ENCODE results near the gene SBNO1.
A peak's percentile ranks its signal among the peaks of the same experiment; 100 is the strongest.
"Not testable (repeated sequence)": the region's sequence is repeated elsewhere in the genome, so short reads cannot be mapped to it uniquely, and the experiment has no call there.

The SBNO1 gene

DNA sequence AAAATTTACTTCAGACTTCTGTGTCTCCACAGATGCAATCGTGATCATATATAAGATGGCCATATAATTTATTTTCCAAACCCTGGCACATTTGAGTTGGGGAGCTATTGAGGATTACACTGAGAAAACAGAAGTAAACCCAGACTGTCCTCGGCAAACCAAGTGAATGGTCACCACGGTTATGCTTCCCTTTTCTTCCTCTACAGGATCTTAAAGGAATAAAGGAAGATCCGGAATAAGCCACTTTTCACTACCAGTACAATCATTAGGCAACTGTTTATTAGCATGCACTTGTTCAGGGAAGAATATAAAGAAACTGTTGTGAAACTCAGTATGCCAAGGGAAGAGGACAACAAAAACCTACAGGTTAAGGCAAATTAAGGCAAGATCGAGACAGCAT lies 27.6 kb downstream of the SBNO1 start:
- no peak for DNase-seq

DNA sequence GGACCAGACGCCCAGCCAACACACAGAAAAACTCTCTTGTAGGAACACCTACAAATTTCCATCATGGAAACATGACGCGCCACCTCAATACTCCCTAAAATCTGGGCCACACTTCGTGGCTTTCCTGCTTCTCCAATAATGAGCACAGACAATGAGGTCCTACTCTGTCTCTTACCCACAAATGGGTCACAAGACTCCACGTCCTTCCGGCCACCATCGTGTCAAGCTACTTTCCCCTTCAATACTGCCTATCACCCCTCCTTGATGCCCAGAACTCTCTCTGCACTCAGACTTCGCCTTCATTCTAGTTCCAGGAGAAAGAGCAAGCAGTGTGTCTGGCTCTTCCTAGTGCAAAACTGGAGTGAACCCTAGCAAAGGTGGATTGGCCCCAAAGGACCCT lies 28.1 kb downstream of the SBNO1 start:
- no peak for DNase-seq

DNA sequence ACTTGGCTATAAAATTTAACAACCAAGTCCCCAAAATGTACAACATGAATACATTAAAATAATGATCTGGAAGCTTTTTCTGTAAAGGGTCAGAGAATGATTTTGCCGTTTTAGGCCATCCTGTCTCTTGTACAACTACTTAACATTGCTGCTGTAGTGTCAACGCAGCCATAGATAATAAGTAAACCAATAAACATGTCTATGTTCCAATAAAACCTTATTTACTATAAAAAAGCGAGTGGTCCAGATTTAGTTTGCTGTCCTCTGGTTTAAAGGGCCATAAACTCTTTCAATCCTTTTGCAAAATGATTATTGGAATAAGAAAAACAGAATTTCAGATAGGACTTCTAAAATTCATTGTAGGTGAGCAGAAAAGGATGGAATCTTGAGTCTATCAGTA lies 29.2 kb downstream of the SBNO1 start:
- DNase-seq = no peak

DNA sequence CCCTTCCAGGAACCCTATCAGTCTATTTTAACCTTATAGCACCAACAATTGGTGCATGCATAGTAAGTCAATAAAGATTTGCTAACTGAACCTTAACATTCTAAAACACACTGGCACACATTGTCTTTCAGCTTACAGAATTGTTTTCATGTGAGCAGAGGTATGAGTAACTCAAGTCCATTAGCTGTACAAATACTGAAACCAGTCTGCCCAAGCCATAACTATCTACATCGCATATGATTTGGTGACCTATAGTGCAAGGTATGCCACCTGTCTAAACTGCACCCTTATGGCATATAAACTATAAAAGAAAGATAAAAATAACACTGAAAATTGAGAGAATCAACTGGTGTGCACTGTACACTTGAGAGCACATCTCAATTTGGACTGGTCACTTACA lies 34.8 kb downstream of the SBNO1 start:
- DNase-seq = no peak

DNA sequence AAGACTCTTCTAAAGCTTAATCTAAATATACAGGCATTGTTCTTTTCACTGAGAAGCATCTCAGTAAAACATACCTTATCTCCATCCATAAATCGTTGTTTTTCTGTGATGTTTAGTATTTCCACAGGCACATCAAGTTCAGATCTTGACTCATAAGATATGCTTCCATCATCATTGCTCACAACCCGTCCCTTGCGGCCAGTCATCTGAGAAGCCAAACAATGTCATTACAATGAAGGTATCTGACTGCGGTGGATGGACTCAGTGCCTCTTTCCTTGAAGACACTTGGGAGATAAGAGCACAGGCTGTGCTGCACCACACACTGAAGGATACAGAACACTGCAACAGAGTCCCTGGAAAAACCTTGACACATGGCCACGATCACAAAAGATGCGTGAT lies 44.8 kb downstream of the SBNO1 start:
- no peak for DNase-seq

DNA sequence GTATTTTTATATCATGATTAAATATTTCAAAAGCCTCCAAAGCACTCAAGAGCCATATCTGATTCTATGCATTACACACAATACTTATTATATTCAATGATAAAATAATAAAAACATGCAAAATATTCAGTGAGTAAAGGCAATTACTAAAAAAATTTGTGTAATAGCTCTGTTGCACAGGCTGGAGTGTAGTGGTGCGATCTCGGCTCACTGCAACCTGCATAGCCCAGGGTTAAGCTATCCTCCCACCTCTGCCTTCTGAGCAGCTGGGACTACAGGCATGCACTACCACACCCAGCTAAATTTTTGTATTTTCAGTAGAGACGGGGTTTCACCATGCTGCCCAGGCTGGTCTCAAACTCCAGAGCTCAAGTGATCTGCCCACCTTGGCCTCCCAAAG lies 45.4 kb downstream of the SBNO1 start:
- no peak for DNase-seq

DNA sequence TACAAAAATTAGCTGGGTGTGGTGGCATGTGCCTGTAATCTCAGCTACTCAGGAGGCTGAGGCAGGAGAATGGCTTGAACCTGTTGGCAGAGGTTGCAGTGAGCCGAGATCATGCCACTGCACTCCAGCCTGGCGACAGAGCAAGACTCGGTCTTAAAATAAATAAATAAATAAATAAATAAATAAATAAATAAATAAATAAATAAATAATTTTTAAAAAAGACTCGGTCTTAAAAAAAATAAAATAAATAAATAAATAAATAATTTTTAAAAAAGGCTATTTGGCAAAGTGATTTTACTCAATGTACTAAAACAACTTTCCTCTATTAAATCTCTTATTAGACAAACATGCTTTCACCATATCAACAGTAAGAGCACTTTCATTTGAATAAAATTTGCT lies 51.6 kb downstream of the SBNO1 start:
- DNase-seq = not testable (repeated sequence)

DNA sequence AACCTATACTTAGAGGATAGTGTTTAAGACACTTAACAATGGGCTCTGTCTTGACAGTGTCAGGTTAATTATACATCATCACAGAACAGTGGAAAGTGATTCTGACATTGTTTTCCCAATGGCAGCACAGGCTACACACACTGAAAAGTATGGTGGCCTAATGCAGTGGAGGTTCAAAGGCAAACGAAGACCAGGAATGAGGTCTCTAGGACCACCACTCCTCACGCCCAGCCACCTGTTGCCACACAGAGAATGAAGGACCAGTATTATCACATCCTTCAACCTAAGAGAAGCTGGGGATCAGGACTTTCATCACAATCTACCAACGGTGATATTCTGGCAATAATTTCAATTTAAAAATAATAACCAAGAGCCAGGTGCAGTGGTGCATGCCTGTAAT lies 58.4 kb downstream of the SBNO1 start:
- DNase-seq = no peak

DNA sequence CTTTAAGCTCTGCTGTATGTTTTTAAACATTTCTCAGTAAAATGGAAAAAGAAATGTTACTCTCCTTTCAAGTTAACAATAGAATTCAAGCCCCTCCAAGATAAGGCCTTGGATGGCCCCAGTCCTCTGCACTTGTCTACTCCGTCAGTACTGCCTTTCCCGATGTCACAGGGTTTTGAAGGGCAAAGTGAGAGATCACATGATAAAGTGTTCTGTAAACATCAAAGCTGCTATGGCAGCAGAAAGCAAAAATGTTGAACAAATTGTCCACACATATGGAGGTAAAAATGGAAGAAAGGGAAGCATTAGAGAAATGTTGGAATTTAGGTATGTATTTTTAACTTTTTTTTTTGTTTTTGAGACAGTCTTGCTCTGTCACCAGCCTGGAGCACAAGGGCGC lies 59.5 kb downstream of the SBNO1 start:
- no peak for DNase-seq

DNA sequence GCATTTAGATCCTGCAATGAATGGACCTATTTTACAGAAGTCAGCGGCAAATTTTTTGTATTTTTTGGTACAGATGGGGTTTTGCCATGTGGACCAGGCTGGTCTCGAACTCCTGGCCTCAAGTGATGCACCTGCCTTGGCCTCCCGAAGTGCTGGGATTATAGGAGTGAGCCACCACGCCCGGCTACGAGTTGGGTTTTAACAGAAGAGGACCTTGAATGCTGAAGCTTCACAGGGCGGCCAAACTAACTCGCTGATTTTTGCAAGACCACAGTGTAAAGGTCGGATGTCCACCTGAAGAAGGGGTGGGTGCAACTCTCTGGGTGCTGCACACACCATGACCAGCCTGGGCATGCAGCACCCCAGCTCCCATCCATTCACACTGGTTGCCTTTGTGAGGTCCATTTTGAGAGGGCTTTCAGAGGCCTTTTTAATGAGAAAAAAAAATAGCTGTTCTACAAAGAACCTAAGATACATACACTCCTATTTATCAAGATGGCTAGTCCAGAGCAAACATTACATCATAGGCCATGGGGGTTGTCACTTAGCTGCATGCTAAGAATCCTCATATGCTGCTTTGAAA lies 71.4 kb downstream of the SBNO1 start:
- no peak for DNase-seq

DNA sequence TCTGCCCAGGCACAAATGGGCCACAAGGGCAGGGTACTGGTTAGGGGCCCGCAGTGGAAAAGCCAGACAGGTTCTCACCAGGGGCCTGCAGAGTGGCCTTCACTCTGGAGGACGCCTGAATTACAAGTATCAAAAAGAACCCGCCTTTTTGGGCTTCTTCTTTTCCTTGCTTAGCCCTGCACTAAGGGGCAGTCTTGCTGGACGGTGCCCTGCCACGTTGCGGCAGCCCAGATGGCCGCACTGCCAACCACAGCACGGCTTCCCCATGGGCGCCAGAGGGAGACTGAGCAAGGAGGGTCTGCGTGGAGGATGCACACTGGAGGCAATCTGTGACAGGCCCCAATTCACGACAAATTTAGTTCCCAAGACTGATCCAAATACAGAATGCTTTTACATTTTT lies 74.7 kb downstream of the SBNO1 start:
- DNase-seq = no peak

DNA sequence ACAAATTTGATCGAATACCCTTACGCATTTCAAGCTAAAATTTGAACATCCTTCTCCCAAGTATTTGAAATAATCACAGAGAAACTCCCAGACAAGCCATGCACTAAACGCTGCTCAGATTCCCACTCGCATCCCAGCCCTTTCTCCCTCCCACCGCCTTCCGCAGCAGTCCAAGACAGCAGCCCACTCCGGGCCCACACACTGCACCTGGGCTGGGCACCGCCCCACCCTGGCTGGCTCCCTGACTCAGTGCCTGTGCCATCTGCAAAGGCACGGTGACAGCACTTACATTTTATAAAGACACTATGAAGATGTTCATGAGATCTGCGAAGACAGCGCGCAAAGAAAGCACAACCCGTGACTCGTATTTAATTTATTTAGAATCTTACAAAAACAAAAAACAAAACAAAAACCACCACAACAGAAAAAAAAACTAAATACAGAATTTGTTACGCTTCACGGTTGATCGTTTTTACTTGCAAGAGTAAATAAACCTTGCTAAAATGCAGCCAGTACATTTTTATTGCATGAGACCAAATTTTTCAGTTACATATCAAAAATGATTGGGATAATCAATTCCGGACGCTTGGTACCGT lies 75.8 kb downstream of the SBNO1 start:
- DNase-seq = no peak

DNA sequence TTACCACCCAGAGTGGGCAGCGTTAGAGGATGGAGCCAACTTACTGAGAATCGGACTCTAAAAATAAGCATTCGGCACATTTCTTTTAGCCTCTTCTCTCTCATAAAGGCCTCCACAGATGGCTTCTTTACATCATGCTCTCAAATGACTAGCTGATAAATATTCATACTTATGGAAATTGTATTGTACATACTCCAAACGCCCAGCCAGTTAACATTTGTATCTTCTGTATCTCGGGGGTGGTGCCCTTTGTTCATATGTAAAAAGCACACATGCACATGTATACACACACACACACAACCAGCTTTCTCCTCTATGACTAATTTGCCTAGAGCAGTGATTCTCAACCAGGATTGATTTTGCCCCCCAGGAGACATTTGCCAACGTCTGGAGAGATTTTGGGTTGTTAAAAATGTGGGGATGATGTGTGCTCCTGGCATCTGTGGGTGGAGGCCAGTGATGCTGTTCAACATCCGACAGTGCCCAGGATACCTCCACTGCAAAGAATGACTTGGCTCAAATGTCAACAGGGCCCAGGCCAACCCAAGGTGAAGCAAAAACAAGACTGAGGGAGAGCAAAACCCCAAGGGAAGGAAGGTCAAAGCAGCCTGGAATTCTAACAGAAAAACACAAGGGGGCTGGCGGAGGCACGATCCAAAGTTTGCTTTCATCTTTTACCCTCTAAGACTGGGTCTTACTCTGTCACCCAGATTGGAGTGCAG lies 77.8 kb downstream of the SBNO1 start:
- no peak for DNase-seq

DNA sequence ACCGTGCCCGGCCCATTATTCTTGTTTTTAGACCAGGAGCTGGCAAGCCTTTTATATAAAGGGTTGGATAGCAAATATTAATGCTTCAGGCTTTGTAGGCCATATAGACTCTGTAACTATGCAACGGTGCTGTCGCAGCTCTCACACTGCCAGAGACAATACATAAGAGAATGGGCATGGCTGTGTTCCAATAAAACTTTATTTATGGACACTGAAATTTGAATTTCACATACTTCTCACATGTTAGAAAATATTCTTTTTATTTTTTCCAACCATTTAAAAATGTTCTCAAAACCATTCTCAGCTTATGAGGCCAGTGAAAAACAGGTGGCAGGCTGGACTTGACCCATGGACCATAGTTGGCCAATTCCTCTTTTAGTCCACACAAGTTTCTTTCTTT lies 80.0 kb downstream of the SBNO1 start:
- no peak for DNase-seq

DNA sequence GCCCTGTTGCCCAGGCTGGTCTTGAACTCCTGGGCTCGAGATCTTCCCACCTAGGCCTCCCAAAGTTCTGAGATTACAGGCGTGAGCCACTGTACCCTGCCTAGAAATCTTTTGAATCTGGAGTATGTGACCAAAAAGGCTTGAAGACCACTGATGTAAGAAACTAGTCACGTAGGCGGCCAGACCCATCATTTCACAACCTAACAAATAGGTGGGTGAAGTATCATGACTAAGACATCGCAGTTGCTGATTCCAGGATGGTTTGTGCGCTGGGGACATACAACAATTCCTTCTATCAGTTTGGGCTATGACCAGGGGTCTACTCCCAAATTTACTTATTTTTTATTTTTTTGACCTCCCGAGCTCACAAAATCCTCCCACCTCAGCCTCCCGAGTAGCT lies 81.2 kb downstream of the SBNO1 start:
- no peak for DNase-seq

DNA sequence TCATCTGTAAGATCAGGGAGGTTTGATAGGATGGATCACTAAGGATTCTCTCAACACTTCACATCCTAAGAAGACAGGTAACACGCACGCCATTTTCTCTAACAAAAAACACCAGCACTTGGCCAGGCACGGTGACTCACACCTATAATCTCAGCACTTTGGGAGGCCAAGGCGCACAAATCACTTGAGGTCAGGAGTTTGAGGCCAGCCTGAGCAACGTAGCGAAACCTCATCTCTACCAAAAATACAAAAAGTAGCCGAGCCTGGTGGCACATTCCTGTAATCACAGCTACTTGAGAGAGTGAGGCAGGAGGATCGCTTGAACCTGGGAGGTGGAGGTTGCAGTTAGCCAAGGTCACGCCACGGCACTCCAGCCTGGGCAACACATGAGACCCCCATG lies 82.5 kb downstream of the SBNO1 start:
- DNase-seq = no peak

DNA sequence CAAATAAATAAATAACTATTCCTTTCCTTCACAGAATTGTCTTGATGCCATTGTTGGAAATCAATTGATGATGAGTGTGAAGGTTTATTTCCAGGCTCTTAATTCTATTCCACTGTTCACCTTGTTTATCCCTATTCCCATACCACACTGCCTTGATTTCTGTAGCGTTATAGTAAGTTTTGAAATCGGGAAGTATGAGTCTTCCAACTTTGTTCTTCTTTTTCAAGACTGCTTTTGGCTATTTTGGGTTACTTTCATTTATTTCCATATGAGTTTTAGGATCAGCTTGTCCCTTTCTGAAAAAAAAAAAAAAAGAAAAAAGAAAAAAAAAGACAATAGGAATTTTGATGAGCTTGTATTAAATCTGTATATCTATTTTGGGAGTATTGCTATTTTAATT lies 83.7 kb downstream of the SBNO1 start:
- DNase-seq = no peak

DNA sequence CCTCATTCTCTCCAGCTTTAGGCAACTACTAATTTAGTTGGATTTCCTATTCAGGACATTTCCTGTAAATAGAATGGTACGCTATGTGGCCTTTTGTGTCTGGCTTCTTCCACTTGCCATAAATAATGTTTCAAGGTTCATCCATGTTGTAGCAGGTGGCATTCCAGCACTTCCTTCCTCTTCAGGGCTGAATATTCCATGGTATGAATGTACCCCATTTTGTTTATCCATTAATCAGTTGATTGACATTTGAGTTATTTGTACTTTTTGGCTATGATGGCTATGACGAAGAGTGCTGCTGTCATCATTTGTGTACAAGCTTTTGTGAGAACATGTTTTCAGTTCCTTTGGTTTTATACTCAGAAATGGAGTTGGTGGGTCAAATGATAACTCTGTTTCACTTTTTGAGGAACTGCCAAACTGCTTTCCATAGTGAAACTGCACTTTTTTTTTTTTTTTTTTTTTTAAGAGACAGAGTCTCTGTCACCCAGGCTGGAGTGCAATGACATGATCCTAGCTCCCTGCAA lies 86.5 kb downstream of the SBNO1 start:
- DNase-seq = no peak

DNA sequence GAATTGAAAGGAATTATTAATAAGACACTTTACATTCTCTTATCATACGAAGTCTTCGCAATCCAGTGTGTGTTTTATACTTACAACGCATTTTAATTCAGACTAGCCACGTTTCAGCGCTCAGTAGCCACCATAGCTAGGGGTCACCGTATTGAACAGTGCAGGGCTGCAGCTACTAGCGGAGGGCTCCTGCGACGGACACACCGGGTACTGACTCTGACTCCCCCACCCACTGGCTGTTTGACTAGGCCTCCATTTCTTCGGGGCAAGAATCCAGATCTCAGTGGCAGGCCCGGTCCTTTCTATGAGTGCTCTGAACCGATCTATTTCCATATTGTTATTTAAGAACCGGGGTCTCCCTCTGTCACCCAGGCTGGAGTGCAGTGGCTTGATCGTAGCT lies 91.5 kb downstream of the SBNO1 start:
- no peak for DNase-seq

DNA sequence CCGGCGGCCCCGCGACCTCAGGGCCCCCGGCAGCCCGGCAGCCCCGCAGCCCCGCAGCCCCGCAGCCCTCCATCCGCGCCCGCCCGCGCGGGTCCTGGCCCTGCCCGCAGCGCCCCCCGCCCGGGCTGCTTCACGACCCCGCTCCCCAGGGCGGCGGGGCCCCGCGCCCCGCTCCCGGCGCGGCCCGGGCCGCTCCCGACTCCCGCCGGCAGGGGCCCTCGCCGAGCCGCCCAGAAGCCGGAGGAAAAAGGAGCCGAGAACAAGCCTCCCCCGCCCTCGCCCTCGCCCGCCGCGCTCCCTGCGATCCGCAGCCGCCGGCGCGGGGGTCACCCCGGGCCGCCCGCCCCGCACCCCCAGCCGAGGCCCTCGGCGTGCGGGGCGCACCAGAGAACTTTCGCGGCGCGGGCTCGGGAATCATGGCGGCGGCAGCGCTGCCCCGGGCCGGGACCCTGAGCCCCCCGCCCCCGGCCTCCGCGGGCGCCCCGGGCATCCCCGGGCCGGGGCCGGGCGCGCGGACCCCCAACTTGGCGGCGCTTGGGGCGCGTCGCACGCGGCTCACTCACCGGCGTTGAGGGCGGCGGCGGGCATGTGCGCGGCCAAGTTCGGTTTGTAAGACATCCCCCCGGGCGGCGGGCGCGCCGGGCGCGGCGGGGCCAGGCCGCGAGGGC lies 93.5 kb downstream of the SBNO1 start:
- DNase-seq = peak; percentile 60

DNA sequence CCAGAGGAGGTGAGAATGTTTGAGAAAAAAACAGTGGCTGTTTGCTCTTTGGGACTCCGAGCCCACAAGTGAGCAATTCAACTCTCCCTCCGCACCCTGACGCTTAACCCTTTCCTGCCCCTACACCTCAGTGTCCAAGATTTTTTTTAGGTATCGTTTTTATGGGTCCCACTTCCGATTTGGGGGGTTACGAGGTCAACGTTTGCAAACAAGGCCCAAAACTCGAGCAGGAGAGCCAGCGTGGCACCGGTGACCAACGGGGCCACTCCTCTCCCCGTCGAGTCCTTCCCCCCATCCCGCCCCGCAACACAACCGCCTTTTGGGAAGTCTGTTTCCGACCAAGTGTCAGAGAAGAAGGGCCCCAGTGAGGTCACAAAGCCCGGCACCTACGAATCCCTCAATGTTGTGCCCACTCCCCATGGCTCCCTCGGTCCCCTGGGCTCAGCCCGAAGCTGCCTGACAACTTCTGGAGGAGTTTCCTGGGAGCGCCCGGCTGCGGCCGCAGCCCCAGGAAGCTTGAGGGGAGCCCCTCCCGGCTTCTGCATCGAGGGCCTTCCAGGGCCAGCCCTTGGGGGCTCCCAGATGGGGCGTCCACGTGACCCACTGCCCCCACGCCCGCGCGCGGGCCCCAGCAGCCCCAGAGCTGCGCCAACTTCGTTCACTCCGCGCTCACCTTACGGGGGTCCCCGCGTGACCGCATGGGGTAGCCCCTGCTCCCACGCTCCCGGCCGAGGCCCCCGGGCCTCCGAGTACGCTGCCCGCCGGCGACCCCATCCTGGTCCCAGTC lies 94.2 kb downstream of the SBNO1 start:
- peak; percentile 47 for DNase-seq

DNA sequence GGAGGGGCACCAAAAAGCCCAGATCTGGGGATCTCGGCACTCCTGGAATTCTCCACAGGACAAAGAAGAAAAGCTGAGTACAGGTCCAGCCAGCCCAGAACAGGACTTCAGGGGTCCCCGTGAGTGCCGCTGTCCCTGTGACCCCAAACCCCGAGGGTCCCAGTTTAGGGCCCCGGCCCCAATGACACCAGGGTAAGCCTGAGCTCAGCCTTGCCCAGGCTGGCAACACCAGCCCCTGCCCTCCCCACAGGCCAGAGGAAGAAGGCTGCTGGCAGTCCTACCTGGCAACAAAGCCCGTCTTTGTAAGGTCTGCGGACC lies 94.8 kb downstream of the SBNO1 start:
- DNase-seq = no peak

DNA sequence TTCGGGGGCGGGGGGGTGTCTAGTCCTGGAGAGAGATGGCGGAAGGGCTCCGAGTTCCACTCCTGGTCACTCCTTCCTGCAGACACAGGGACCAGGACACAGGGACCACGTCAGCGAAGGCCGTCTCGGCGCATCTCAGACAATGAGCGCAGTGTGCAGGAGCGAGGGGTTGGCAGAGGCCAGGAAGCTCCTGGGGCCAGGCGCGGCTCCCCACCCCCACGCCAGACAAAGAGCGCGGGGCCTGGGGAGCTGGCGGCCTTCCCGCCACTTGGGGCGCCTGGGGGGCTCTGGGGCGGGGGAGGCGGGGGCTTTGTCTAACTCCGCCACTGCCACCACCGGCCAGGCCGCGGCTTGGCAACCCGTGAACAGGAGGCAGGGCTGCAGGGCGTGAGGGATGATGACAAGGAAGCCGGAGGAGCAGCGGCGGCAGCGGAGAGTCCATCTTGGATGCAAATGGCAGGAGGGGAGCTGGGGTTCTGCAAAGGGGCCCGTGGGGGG lies 95.2 kb downstream of the SBNO1 start:
- peak; percentile 82 for DNase-seq
